DOHH2 (cell line): ENCODE measurements around the gene VWF.

ENCODE experiments used
- EZH2phosphoT487 ChIP-seq: fragments of 200-600 bp; sonication (generic); IDR thresholded peaks from 2 replicates; pipeline ENCODE4 v1.6.1; 2017; ENCODE audit warnings: borderline replicate concordance, mild to moderate bottlenecking, antibody characterized with exemption, low read length, moderate library complexity, mixed read lengths
- TF ChIP-seq, protein P1 (sequence below): fragments of 200-600 bp; sonication (generic); IDR thresholded peaks from one replicate; pipeline ENCODE4 v1.5.1; 2014; ENCODE audit warnings: antibody characterized with exemption, mild to moderate bottlenecking, low read depth, low read length; ENCODE audit not compliant: poor library complexity, severe bottlenecking

DNA sequence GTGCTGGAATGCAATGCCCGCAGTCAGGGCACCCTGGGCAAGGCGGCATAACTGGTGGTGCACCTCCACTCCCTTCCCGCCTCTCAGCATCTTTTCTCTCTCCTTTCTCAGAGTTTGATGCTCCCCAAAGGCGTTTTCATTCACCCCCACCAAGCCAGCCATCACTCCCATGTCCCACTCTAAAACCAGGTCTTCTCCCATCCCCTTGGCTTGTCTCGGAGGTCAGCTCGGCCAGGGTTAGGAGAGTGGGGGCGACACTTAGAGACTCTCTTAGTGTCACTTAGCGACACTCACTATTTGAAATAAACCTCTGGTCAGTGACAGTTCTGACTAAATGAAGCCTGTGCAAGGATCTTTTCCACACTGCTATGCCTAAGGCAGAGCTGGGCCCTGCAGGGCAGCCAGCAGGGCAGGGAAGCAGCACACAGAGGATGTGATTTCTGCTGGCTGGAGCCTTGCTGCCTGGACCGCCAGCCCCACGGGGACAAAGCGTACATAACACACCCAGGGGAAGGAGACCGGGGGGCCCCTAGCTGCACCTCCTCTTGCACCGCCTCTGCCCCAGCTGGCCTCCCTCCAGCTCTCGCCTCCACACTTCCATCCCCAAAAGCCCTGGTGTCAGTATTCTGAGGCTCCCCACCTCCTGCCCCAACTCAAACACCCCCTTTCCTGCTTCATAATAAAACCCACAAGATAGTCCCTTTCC is 64.5 kb downstream of the VWF start:
- TF ChIP-seq, protein P1, sequence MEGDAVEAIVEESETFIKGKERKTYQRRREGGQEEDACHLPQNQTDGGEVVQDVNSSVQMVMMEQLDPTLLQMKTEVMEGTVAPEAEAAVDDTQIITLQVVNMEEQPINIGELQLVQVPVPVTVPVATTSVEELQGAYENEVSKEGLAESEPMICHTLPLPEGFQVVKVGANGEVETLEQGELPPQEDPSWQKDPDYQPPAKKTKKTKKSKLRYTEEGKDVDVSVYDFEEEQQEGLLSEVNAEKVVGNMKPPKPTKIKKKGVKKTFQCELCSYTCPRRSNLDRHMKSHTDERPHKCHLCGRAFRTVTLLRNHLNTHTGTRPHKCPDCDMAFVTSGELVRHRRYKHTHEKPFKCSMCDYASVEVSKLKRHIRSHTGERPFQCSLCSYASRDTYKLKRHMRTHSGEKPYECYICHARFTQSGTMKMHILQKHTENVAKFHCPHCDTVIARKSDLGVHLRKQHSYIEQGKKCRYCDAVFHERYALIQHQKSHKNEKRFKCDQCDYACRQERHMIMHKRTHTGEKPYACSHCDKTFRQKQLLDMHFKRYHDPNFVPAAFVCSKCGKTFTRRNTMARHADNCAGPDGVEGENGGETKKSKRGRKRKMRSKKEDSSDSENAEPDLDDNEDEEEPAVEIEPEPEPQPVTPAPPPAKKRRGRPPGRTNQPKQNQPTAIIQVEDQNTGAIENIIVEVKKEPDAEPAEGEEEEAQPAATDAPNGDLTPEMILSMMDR = no peak
- no peak for TF ChIP-seq EZH2phosphoT487
